Brain pericyte (primary cell): ENCODE results near the gene SACM1L.
"Not testable (repeated sequence)": the region's sequence is repeated elsewhere in the genome, so short reads cannot be mapped to it uniquely, and the experiment has no call there.

Experiments
- DNase-seq: peaks from one replicate; pipeline ENCODE4 v3.0.0-alpha.2; 2012; ENCODE audit warnings: low read depth, low spot score

The SACM1L gene

GRCh38 chr3:45693941-45694521 is 4.8 kb downstream of the SACM1L start:
- DNase-seq = no peak

GRCh38 chr3:45695166-45695565 is 6.0 kb downstream of the SACM1L start:
- not testable (repeated sequence) for DNase-seq

DNA sequence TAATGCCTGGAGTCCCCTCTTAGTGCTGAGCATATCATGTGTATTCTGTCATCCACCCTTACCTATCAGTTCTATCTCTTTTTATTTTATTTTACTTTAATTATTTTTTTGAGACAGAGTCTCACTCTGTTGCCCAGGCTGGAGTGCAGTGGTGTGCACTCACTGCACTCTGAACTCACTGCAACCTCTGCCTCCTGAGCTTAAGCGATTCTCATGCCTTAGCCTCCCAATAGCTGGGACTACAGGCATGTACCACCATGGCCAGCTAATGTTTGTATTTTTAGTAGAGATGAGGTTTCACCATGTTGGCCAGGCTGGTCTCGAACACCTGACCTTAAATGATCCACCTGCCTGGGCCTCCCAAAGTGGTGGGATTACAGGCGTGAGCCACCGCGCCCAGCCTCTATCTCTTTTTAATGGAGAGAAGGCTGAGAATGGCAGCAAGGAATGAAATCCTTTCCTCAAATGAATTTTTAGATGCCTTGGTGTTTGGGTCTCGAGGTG is 11.4 kb downstream of the SACM1L start:
- no peak for DNase-seq

- no peak for DNase-seq
These were observed 12.1 kb downstream of the SACM1L start for GRCh38 chr3:45701172-45701867.

DNA sequence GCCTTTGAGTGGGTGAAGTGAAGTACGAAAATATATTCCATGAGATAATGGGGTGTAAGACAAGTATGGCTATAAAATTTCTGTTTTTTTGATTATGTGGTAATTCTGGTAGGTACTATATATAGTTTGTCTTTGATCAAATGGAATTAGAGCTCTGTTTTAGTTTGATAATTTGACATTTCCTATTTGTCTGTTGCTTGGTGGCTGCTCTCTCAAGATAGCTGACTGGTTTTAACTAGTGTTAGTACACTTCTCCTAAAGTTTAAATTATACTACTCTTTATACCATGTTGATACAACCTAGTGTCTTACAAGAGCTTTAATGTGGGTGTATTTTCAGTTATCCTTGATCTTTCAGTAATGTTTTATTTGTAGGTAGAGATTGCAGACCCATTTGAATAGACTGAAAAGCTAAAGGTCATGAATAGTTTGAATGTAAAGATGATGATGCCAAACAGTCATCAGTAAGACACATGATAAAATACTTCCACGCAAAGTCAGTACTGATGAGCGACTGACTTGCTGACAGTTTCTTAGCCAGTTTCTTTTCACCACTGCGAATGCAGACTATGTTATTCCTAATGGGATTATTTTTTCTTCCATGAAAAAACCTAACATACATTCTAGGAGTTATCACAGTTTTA is 15.2 kb downstream of the SACM1L start:
- DNase-seq = no peak

DNA sequence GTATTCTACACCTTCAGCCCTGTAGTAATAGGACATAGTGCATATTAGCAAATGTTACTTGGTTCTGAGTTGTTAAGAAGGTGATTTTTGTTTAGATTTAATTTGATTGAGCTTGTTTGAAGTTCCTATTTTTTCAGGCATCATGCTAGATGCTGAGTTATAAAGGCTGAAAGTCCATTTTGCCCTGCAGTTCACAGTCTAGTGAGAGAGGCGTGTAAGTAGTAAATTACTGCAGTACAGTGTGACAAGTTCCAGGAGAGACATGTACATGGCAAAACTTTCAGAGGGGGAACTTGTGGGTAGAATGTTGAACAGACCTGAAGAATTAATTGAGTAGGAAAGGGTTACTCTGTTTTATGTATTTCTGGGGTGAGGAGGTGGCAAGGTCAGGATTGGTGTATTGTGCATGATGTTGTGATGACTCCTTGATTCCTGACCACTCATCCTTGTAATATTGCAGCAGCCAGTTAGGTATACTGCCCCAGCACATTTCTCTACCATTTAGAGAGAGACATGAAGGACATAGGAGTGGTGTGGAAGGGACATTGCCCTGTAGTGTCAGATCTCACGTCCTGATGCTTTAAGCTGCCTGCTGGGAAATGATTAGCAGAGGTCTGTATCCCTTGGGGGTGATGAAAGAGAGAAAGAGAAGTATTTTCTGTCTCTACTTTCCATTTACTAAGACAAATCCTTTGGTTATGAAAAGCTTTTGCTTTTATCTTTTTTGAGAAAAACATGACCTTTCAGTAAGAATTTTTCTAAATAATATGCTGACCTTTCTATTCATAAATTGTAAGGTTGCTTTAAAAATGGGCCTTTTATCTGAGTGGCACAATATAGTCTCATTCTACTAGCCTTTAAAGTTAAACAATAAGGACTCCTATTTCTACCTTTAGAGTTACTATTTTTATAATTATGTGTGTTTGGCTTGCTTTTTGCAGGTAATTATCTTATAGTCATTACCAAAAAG is 16.9 kb downstream of the SACM1L start:
- no peak for DNase-seq

DNA sequence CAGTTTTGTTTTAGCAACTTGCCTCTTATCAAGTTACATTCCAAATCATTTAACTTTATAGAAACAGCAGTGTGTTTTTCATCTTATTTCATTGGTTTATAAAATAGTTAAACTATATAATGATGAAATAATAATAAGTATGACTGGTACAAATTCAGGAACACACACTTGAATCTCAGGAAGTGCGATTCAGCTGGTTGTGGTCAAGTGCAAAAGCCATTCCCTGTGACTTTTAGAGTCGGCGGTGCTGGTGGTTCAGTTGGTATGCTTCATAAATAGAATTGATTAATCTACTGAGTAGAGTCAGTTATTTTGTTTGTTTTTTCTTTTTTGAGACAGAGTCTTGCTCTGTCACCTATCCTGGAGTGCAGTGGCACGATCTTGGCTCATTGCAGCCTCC is 22.7 kb downstream of the SACM1L start:
- DNase-seq = no peak

DNA sequence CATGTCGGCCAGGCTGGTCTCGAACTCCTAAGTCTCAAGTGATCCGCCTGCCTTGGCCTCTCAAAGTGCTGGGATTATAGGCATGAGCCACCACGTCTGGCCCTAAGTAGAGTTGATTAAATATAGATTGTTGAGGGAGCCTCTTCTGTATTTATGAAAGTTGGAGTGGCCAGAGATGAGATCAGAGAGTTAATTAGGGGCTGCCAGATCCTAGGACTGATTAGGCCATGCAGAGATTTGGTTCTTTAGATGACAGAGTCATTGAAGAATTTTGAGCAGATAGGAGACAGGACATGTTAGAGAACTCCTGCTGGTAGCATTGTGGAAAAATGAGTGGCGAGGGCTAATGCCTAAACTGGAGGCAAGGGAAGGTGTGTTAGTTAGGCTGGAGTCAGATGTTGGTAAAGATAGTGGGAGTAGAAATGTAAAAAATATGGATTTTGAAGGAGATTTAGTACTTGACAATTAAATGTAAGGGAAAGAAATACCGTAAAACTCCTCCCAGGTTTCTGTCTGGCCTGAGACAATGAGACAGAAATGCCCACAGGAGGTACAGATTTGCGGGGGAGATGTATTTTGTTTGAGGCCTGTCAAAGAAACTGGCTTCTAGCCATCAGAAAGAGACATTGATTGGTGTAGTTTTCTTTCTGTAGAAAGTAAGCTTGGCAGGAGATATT is 23.4 kb downstream of the SACM1L start:
- no peak for DNase-seq

DNA sequence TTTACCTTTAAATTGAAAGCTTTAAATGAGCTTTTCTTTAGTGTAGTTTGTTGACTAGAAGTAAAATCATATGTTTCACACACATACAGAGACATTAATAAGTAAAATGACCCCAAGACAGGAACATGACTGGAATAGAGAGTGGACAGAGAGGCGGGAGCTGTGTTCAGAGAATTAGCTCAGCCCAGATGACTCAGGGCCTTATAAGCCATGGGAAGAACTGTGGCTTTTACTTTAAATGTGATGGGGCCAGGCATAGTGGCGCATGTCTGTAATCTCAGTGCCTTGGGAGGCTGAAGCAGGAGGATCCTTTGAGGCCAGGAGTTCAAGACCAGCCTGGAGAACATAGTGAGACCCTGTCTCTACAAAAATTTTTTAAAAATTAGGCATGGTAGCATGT is 26.7 kb downstream of the SACM1L start:
- no peak for DNase-seq

DNA sequence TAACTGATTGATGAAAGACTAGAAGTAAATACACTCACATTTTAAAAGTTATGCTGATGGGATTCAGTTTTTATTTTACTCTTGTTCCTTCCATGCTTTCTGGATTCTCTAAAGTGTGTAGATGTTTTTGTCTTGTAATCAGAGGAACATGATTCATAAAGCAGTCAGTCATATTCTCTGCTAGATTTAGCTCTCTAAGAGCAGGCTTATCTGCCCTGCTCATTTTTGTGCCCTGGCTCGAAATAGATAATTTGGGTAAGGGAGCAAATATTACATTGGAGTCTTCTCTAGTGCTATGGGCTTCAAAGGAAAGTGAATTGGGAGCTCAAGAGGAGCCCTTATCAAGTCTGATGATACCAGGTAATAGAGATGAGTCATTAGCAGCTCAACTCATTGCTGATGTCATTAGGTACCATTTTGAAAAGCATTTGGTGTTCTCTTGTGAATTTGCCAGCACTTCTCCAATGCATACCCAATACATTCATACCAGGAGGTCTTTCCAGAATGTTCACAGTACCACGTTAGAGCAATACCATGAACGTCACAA is 27.7 kb downstream of the SACM1L start:
- no peak for DNase-seq

DNA sequence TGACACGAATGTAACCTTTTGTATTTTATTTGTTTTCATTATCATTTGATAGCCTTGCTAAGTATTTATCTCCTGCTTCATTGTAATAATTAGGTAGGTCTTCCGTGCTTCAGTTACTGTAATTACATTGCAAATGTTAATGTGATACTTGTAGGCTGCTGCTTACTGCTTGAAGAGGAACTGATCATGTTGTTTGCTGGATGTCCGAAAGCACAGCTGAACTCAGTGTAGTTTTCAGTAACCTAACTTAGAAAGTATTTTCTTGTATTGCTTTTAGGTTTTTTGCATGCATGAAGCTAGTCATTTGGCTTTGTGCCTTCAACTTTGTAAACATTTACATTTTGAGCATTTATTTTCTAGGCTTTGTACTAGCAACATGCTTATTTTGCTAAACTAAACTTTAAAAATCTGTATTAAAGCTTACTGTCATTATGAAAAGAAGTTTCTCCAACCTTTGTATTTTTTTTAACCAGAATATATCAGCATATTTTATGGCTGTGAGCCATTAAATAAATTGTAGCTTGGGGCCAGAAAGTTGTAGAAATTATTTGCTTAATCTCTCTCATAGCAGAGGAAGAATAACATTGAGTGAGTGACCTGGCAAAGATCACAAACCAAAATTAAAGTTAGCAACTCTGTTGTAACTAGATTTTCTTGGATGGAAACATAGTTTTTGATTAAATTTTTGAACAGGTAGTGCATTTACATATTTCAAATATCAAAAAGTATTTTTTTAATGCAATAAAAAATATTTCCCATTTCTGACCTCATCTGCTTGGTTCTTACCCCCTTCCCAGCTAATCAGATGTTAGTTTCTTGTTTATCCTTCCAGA is 30.7 kb downstream of the SACM1L start:
- DNase-seq = no peak

GRCh38 chr3:45724911-45725310 is 35.7 kb downstream of the SACM1L start:
- DNase-seq = no peak

DNA sequence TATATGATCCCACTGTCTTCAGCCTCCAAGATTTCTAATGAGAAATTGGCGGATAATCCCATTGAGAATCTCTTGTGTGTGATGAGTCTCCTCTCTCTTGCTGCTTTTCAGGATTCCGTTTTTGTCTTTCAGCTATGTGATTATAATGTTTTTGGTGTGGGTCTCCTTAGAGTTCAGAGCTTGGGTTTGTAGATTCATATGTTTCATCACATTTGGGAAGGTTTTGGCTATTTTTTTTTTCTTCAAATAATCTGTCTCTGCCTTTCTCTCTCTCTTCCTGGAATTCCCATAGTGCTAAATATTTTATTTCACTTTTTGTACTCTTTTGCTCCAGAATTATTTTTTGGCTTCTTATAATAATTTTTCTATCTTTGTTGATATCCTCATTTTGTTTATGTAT is 40.4 kb downstream of the SACM1L start:
- DNase-seq = no peak

DNA sequence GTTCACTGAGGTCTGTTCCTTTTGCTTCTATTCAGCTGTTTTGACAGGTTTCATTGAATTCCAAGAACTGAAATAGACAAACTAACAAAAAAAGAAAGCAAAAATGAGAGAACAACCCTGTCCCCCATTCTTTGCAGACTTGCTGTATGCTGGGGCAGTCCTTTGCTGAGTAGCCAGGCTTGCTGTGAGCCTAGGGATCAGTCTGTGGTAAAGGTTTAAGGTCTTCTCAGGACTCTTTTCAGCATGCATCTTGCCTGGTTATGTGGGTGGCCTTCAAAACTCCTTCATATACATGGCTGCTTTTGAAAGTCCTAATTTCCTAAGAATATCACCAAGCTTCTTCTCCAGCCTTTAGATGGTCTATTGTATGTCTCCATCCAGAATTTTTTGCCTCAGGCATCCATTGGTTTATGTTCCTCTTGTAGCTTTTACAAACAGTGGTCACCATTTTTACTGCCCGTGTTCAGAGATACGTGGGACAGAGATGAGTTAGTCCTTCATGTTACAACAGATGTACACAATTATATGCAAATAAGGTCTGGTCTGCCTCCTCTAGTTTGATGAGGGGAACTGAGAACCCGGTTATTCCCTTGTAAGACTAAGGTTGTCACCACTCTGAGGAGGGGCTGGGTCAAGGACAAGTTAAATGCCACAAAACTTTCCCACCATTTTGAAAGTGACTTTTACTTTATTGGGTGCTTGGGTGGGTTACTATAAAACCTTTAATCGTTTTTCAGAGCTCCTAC is 41.4 kb downstream of the SACM1L start:
- DNase-seq = no peak

GRCh38 chr3:45736707-45737106 is 47.5 kb downstream of the SACM1L start:
- no peak for DNase-seq

- DNase-seq = no peak
These were observed 48.0 kb downstream of the SACM1L start for GRCh38 chr3:45737234-45737633.

- no peak for DNase-seq
These were observed 50.8 kb downstream of the SACM1L start for GRCh38 chr3:45739991-45740390.

- DNase-seq = no peak
These were observed 52.1 kb downstream of the SACM1L start for GRCh38 chr3:45741247-45741646.

DNA sequence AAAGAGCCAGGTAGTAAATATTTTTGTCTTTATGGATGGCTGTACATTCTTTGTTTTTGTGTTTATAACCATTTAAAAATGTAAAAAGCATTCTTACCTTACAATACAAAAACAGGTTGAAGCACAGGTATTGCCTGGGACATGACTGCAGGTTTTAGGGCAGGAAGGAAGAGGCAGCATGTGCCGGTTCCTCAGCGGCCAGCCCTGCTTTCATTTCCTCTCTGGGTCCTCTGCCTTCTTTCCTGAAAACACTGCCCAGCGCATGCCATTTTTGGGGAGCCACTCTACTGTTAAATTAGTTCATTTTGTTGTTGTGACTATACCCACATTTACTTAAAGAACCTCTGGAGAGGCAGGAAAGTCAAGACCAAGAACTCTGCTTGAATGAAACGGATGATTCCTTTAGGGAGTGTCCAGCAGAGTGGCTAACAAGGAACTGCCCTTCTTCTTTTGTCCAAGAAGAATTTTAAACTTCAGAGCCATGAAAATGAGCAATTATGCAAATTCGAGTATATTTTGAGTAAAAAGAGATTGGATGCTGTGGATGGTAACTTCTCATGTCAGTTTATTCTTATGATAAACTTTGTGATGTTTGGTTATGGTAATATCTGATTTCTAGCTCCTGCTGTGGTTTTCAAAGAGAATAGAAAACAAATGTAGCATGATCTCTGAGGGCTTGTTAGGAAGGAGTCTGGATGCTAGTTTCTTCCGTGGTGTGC is 52.7 kb downstream of the SACM1L start:
- no peak for DNase-seq
